NK-92 (cell line): ENCODE data around the gene MEI4.
"Not testable (repeated sequence)": the region's sequence is repeated elsewhere in the genome, so short reads cannot be mapped to it uniquely, and the experiment has no call there.

Experiments
- DNase-seq: peaks from one replicate; lab custom pipeline; 2025; ENCODE audit not compliant: unreplicated experiment; lab: John Stamatoyannopoulos, UW

MEI4 gene, protein sequence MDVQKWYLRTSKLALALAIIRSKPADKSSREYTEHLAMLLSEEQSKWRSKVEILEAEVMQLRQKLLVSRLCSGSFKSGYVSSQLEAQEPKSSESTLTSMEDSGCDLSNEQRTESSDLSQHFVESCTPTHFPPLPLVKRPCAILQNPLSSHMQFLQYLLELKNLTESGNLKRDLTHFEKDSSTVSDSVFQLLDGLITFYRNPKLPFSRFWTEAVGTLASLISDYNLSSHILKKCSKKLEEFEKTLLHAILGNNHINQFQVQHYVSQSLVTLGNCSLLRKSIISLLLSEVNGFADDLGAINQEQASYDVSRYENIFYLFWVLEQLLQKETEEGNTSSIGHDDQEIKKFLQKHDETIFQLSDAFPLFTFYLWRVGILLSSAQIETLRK

DNA sequence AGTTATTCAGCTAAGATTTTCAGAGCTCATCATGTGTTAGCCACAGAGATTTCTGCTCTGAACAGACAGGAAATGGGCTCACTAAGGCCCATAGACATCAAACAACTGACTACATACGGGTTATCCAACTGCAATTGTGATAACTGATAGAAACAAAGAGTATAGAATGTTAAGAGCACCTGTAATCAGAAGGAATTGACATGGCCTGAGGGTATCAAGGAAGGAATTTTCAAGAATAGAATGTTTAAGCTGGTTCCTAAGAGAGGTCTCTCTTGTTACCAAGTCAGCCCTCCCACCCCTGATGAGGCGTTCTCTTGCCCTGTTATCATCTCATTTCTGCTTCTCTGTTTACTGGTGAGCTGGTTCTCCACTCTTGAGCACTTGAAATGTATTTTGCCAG is at the start of gene MEI4:
Gene MEI4 (plus strand): TSS at position 301 of the 400 bp plus-strand sequence. CDS start 37,633 bp downstream, outside the sequence.
- no peak for DNase-seq

DNA sequence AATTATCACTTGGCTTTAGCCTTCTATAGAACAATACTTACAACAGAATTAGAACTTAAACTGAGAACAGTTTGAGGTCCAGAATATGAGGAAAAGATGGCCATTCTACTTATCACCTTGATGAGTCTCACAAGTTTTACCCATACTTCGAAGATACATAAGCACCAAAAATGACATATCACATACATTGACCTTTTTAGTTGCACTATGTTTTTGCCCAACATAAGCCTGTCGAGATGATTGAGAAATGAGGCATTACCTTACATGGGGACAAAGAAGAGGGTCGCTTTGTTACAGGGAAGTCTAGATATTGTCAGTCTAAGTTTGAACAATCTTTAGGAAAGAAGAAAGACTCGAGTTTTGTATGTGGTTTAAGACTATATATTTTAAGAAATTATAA is 48.4 kb upstream of the MEI4 start:
- no peak for DNase-seq

DNA sequence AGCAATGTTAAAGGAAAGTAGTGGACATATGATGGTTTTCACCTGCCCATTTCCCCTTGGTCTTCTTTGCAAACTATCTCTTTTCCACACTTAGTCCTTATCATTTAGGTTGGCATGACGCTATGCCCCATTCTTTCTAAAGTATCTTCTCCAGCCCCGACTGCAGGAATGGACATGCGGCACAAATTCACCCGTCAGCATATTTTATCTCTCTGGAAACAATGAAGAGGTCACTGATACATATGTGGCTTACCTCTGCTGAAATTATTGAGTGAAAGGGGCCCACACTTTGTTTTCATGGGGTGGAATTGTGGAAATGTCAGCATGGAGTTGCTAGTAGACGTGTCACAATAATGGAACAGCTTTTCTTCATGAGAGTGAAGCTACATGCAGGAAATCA is 45.8 kb upstream of the MEI4 start:
- no peak for DNase-seq

DNA sequence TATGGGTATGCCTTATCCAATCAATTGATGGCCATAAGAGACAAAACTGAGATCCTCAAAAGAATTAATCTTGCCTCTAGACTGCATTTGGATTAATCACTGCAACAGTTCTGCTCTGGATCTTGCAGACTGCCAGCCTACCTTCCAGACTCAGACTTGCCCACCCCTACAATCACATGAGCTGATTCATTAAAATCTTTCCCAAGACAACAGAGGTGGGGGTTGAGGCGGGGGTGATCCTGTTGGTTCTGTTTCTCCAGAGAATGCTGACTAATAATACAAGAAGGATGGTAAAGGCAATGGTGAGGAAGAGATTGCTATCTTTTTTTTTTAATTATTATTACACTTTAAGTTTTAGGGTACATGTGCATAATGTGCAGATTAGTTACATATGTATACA is 43.7 kb upstream of the MEI4 start:
- no peak for DNase-seq

DNA sequence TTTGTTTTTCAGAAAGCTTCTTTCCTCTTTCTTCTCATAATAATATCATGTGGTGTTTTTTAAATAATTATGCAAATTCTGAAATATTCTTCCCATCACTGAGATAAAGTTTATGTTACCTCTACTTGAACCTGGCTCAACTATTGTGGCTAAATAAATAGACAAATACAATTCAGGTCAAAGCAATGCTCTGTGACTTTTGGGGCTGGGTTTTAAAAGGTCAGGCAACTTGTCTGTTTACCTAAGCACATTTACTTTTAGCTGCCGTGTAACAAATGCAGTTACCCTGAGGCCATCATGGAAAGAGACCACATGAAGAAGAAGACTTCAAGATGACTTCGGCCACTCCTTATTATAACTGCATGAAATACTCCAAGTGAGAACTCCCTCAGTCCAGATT is 33.7 kb upstream of the MEI4 start:
- no peak for DNase-seq

GRCh38 chr6:77620278-77620882 is 32.5 kb upstream of the MEI4 start:
- no peak for DNase-seq

DNA sequence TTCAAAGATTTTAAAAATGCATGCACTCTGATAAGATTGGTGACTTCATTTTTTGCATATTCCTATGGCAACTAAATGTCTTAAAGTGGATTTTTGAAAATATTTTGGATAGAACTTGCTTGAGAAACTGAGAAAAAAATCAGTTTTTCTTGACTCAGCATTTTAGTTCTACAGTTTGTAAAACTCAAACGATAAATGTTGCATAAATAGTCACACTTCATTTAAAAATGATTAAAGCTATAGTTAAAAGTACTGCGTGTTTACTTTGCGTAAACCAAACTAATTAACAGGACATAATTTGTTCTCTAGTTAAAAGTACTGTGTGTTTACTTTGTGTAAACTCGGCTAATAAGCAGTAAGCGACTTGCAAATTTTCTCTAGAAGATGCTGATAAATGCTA is 28.3 kb upstream of the MEI4 start:
- DNase-seq, result no peak

DNA sequence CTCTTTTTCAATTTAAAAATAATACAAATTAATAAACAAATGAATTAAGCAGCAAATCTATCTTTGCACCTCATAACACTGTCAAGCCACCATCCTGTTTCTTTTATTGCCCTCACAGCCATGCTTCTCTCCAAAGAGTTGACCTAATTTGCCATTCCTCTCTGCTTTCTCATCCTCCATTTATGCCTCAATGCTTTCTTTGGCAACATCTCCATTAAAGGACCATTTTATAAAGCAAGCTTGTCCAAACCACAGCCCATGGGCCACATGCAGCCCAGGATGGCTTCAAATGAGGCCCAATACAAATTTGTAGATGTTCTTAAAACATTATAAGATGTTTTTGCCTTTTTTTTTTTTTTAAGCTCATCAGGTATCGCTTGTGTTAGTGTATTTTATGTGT is 26.4 kb upstream of the MEI4 start:
- DNase-seq, result no peak

- no peak for DNase-seq
These were observed 22.8 kb upstream of the MEI4 start for GRCh38 chr6:77630014-77630413.

GRCh38 chr6:77633471-77633870 is 19.4 kb upstream of the MEI4 start:
- no peak for DNase-seq

- no peak for DNase-seq
These were observed 18.7 kb upstream of the MEI4 start for GRCh38 chr6:77633993-77634715.

GRCh38 chr6:77638129-77638830 is 14.6 kb upstream of the MEI4 start:
- DNase-seq, result no peak

- DNase-seq, result no peak
These were observed 8.6 kb upstream of the MEI4 start for GRCh38 chr6:77644102-77644705.

DNA sequence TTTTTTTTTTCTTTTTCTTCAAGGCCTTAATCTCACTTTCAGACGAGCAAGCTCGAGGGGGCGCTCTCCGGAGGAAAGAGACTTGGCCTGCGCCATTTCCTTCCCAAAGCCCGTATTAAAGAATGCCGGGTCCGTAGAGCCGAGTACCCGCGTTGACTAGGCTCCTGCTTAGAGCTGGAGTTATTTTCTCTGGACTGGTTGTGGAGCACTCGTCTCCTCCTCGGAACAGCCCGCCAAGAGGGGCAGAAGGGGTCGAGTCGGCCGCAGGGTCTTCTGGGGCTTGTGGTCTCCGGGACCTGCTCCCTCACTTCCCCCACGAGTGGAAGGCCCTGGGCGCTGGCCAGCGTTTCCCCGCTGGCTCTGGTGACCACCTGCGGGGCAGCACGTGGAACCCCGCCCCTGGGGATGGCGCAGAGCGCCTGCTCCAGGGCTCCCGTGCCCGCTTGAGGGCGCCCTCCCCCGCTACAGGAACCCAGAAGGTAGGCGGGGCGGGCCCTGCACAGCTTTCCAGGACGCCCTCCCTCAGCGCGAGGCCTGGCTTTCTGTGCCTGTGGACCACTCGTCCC is 2.7 kb upstream of the MEI4 start:
- no peak for DNase-seq

DNA sequence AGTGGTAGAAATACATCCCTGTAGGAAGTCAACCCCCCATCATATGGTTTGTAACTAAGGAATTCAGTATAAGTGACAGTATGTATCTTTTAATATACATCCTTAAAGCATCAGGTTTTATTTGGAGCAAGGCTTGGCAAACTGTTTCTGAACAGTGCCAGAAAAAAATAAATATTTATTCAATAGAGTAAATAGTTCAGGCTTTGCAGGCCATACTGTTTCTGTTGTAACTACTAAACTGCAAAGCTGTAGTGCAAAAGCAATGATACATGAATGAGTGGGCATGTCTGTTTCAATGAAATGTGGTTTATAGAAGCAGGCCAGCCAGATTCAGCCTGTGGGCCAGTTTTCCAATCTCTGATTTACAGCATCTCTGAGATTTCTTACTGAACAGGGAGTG is 977 bp downstream of the MEI4 start:
- DNase-seq, result no peak

DNA sequence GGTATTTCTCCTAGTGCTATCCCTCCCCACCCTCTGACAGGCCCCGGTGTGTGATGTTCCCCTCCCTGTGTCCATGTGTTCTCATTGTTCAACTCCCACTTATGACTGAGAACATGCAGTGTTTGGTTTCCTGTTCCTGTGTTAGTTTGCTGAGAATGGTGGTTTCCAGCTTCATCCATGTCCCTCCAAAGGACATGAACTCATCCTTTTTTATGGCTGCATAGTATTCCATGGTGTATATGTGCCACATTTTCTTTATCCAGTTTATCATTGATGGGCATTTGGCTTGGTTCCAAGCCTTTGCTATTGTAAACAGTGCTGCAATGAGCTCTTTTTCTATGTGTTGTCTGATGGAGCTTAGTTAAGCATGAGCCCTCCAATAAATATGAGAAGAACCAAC is 2.2 kb downstream of the MEI4 start:
- DNase-seq, result not testable (repeated sequence)

DNA sequence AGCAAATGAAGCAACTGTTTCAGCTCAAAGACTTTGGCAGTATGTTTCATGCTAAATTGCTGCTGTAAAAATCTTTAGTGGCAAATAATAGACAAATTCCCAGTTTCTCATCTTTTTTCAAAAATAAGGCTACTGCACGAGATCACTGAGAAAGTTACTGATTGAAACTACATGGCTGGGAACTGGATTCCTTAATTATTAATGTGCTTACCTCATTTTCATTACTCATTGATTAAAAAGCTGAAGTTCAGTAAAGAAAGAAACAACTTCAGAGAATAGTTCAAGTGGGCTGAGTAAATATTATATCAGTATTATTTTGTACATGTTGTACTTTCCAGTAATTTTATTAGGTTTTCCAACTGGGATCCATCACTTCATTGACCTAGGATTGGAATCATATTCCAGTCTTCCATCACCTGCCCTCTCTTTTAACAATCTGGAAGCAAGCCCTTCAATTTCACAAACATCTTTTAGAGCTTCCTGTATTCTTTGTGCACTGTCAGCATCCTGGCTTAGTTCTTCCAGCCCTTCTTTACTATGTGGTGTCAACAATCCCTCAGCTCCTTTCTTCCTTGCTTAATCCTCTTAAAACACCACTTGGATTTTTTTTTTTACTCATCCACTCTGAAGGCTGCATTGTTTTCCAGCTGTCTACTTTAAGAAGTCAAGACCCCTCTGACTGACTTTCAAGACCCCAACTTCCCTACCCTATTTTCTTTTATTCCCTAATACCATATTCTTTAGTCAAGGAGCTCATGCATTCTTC is 4.3 kb downstream of the MEI4 start:
- DNase-seq, result no peak

GRCh38 chr6:77666340-77666739 is 13.5 kb downstream of the MEI4 start:
- DNase-seq, result no peak

DNA sequence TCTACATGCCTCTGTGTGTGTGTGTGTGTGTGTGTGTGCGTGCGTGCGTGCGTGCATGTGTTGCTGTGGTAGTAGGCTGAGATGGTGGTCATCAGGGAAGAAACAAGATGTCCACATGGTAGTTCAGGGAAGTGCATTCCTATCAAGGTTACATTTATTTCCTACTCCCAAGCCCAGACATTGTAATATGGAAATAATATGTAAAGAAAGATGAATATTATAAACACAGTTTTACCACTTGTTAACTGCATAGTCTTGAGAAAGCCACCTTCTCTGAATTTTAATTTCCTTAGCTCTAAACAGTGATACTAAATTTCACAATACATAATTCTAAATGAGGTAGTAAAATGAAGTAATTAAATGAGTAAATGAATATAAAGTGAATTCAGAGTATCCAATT is 14.0 kb downstream of the MEI4 start:
- DNase-seq, result no peak

DNA sequence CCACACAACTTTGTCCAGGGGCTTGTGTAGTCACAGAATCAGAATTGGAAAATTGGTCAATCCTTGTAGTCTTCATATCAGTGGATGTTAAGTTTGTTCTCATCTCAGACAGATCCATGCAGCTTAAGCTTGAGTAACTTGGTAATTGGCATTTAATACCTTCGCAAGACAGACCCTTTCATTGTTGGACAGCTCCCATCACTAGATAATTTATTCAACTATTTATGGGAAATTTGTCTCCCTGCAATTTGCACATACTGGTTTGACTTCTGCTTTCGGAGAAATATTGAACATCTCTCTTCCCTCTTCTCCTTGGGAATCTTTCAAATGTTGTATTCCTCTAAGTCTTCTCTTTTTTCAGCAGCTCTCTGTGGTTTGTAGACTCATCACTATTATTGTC is 17.1 kb downstream of the MEI4 start:
- no peak for DNase-seq
